Measurements from ENCODE around the gene CNTNAP5. TPM values are rescaled to one million over a fixed set of nuclear protein-coding genes. Genes with fewer than 3 reads are reported as not detected.

CNTNAP5 gene
- total and polyA plus RNA-seq, 5 experiments from 2014 or later = not detected

DNA sequence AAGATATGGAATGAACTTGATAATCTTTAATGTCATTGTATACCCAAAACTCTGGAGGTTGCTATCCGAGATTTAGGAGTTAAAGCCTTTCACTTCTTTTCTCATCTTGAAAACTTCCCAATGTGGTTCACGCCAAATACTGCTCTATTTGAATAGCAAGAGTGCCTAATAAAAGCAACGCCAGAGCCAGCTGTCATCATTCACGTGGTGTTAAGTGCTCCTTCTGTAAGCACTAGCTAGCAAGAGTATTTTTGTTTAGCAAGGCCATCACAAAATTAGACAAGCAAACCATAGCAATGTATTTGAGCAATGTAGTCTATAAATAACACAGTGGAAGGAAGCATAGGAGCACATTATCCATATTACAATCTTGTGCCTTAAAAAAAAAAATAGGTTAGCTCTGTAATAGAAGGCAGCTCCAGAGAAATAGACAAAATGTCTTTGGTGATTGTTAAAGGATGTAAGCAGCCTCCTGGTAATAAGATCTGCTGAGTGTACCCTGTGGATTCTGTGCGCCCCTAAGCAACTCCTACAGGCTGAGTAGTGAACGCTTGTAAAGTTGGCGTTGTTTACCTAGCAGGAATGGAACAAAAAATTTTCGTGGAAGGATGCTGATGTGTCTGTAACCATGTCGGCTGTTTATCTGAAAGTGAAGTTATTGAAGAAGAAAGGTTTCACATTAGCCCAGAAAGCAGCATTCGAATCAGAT, 518.0 kb downstream of the CNTNAP5 start:
- POLR2A ChIA-PET = no interaction called here
- no peak for DNase-seq
- ATAC-seq = no peak
- Mint-ChIP-seq H3K36me3 (no peaks in the 10 kb centered on the region), H3K4me1 (no peaks in the 10 kb centered on the region), H3K9me3 (peaks cover 0 to 30% (median 3%) of the 10 kb centered on the region in 9 donors), H3K27ac (no peak overlapping the region), H3K27me3 (no peaks in the 10 kb centered on the region), H3K4me3 (no peak overlapping the region)

DNA sequence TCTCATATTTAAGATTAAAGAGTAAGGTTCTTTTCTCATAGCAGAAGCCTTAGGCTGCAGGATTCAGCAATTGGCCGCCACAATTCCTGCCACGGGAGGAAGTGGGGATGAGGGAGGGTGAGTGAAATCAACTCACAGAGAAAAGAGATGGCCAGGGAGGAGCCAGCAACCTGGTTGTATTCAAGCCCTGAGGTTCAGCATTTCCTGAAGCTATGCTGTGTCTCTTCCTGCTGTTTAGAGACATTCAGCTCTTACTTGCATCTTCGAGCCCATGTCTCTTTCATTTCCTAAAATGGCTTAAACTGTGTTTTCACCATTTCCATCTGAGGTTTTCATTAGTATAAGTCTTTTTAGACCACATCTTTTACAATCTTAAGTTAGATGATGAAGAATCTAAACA, 522.6 kb downstream of the CNTNAP5 start:
- H3K4me1 Mint-ChIP-seq = no peaks in the 10 kb centered on the region
- no peak overlapping the region for H3K4me3 Mint-ChIP-seq
- DNase-seq (no peak), ATAC-seq (no peak)
- H3K36me3 Mint-ChIP-seq = no peaks in the 10 kb centered on the region
- POLR2A ChIA-PET = no interaction called here
- no peak overlapping the region for H3K27ac Mint-ChIP-seq
- H3K9me3 Mint-ChIP-seq = peaks cover 0 to 20% (median 2%) of the 10 kb centered on the region in 9 donors
- no peaks in the 10 kb centered on the region for H3K27me3 Mint-ChIP-seq

DNA sequence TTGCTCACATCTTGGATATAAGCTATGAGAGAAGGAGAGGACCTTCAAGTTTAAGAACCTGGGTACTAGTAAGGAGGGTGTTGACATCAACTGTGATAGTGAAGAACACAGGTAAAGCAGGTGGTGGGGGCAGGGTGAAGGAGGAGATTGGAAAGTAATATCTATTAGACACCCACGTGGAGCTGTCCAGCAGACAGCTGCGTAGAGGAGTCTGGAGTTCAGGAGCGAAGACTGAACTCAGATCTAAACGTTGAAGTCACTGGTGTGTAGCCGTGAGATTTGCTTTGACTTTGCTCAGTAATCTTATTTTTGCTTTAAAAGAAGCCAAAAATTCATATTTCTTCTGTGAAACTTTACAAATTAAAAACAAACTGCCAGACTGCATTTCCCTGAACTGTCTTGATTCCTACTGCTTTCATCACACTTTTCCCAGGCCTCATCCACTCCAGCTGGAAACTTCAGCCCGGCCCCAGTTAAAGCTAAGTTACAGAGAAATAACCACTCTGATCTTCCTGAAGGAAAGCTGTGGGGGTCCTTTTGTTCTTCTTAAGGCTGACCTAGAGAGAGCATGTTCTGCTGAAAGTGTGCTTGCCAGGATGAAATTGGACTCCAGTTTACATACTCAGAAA, 533.3 kb downstream of the CNTNAP5 start:
- Mint-ChIP-seq H3K4me3 (no peak overlapping the region), H3K27me3 (no peaks in the 10 kb centered on the region), H3K36me3 (no peaks in the 10 kb centered on the region), H3K27ac (no peak overlapping the region), H3K9me3 (peaks cover 0 to 18% (median 4%) of the 10 kb centered on the region in 9 donors), H3K4me1 (no peaks in the 10 kb centered on the region)
- POLR2A ChIA-PET = no interaction called here
- DNase-seq (no peak), ATAC-seq (no peak)

DNA sequence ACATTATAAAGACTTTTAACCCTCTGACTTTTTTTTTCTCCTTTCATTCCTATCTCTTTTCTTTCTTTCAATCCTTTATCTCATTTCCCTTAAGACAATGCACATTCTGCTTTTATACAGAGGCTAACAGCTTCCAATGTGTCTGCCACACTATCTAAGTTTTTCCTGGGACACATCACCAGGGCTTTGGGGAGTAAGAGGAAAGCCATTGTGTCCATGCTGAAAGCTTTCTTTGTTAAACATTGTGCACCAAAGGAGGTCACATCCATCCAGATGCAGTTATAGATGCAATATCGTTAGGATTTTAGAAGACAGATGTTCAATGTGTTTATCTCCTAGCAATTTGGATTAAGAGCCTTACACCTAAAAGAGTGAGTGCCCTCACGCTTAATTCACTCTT, 534.1 kb downstream of the CNTNAP5 start:
- H3K36me3 Mint-ChIP-seq = no peaks in the 10 kb centered on the region
- H3K27ac Mint-ChIP-seq = no peak overlapping the region
- no peaks in the 10 kb centered on the region for H3K4me1 Mint-ChIP-seq
- DNase-seq = no peak
- H3K9me3 Mint-ChIP-seq = peaks cover 0 to 27% (median 6%) of the 10 kb centered on the region in 9 donors
- no peak for ATAC-seq
- no peaks in the 10 kb centered on the region for H3K27me3 Mint-ChIP-seq
- H3K4me3 Mint-ChIP-seq = no peak overlapping the region
- POLR2A ChIA-PET = no interaction called here

DNA sequence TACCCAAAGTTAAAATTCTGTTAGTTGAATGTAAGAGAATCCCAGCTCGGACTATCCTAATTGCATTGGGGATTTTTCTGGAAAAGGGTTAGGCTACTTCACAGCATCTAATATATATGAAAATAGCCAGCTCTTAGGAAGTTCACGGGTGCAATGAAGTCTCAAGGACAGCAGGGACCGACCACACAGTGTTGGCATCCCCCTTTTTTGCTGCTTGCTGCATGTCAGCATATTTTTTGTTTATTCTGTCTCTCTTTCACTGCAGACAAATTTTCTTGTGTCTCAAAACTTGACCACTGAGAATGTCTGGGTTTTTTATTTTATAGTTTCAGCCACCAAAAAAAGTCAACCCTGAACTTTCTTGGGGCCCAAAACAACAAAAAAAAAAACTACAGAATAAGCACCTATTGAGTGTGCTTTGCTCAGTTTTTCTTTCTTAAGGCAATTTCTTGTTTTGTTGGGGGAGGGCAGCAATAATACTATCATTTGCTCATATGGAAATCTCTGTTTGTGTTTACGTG, 535.6 kb downstream of the CNTNAP5 start:
- Mint-ChIP-seq H3K27ac (no peak overlapping the region), H3K9me3 (peaks cover 0 to 29% (median 6%) of the 10 kb centered on the region in 9 donors), H3K4me1 (no peaks in the 10 kb centered on the region), H3K36me3 (no peaks in the 10 kb centered on the region), H3K27me3 (no peaks in the 10 kb centered on the region), H3K4me3 (no peak overlapping the region)
- ATAC-seq (no peak), DNase-seq (no peak)
- POLR2A ChIA-PET = no interaction called here

DNA sequence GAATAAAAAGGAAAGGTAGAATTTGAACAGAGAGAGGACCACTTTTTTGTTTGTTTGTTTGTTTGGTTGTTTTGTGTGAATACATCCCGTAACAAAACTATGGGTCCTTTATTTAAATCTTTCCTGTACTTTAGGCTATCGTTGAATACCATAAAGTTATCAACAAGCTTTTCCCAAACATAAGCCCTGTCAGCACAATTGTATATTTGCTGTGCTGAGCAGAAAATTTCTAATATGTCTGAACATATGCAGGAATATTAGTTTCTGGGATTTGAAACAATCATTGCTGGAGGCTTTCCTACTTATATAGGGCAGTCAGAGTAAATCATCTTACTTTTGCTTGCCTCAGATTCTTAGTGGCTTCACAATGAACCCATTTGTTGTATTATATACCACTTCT, 536.4 kb downstream of the CNTNAP5 start:
- Mint-ChIP-seq H3K4me1 (no peaks in the 10 kb centered on the region), H3K27me3 (no peaks in the 10 kb centered on the region), H3K27ac (no peak overlapping the region), H3K9me3 (peaks cover 0 to 29% (median 7%) of the 10 kb centered on the region in 9 donors), H3K4me3 (no peak overlapping the region), H3K36me3 (no peaks in the 10 kb centered on the region)
- POLR2A ChIA-PET = no interaction called here
- ATAC-seq (no peak), DNase-seq (no peak)

DNA sequence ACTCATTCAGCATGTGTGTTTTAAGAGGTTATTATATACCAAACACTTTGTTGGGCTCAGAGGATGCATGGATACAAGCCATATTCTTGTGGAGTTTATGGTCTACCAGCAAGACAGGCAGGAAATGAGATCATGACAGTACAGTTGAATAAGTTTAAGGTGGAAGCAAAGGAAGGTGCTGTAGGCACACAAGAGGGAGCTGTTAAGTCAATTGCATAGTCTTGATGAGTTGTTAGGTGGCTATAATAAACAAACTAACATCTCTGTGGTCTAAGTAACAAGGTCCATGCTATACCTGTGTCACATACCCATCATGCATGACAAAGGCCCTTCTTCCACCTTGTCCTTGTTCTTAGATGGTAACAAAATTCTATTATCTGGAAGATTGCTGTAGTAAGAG, 538.3 kb downstream of the CNTNAP5 start:
- H3K4me3 Mint-ChIP-seq = no peak overlapping the region
- H3K4me1 Mint-ChIP-seq = no peaks in the 10 kb centered on the region
- no peak overlapping the region for H3K27ac Mint-ChIP-seq
- H3K36me3 Mint-ChIP-seq = no peaks in the 10 kb centered on the region
- no peak for DNase-seq
- no peaks in the 10 kb centered on the region for H3K27me3 Mint-ChIP-seq
- peaks cover 0 to 18% (median 5%) of the 10 kb centered on the region in 9 donors for H3K9me3 Mint-ChIP-seq
- no peak for ATAC-seq
- POLR2A ChIA-PET = no interaction called here

DNA sequence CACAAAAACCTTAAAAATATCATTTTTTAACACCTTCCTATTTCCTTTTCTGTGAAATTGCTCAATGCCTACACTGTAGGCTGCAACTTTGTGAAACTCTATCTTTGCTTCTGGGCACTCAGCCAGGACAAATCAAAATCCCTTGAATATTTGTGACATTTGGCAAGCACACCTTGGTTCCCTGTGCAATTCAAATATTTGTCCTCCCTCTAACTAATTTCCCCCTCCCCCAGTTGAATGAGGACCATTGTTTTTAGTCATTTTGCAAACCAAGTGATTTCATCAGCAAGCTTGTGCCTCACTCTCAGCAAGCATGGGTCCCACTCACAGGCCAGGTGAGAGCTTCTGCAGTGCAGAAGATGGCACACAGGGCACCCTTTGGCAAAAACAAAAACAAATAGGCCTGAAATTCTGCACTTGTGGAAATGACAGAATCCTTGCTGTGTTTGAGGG, 541.5 kb downstream of the CNTNAP5 start:
- H3K9me3 Mint-ChIP-seq = peaks cover 0 to 23% (median 7%) of the 10 kb centered on the region in 9 donors

DNA sequence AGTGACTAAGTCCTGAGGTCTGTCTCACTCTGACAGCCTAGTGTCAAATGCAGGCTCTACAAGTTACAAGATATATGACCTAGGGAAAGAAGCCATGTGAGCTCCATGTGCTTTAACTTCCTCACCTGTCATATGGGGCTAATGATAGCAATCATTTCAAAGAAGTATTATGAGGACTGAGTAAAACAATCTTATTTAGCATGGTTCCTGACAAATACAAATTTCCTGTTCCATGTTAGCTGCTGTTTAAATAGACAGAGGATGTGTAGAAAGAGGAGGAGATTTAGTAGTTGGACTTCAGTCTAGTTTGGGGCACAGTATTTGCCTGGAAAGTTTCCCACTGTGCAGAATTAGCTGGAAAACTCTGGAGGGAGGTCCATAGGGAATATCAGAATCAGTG, 545.8 kb downstream of the CNTNAP5 start:
- peaks cover 0 to 3% (median 0%) of the 10 kb centered on the region in 5 donors for H3K27me3 Mint-ChIP-seq
- POLR2A ChIA-PET = no interaction called here
- no peaks in the 10 kb centered on the region for H3K36me3 Mint-ChIP-seq
- DNase-seq = no peak
- no peak overlapping the region for H3K4me3 Mint-ChIP-seq
- peaks cover 0 to 2% (median 0%) of the 10 kb centered on the region in 4 donors for H3K4me1 Mint-ChIP-seq
- no peak overlapping the region for H3K27ac Mint-ChIP-seq
- ATAC-seq = no peak
- peaks cover 0 to 18% (median 2%) of the 10 kb centered on the region in 9 donors for H3K9me3 Mint-ChIP-seq

More for the DNA sequence above, 541.5 kb downstream of the CNTNAP5 start:
- Mint-ChIP-seq H3K4me3 (no peak overlapping the region), H3K27me3 (peaks cover 0 to 3% (median 0%) of the 10 kb centered on the region in 5 donors), H3K27ac (no peak overlapping the region), H3K36me3 (no peaks in the 10 kb centered on the region), H3K4me1 (peaks cover 0 to 2% (median 0%) of the 10 kb centered on the region in 4 donors)
- ATAC-seq = no peak
- POLR2A ChIA-PET = no interaction called here
- DNase-seq = no peak

DNA sequence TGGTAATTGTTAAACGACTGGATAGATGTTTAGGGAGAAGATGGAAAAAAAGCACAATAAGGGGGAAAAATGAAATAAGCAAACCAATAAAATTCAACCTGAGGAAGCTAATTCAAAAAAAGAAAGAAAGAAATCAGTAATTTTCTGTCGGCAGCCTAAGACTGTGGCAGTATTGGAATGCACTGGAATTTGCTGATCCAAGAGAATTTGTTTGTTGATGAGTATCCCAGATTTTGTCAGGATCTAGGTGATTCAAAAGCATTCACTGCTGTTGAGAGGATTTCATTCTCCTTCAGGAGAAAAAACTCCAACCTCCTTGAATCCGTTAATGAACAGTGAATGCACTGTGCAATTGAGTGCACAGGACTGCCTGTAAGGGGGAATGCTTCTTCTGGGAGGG, 546.7 kb downstream of the CNTNAP5 start:
- DNase-seq (no peak), ATAC-seq (no peak)
- no peak overlapping the region for H3K27ac Mint-ChIP-seq
- no peak overlapping the region for H3K4me3 Mint-ChIP-seq
- POLR2A ChIA-PET = no interaction called here
- H3K36me3 Mint-ChIP-seq = no peaks in the 10 kb centered on the region
- H3K4me1 Mint-ChIP-seq = peaks cover 0 to 2% (median 0%) of the 10 kb centered on the region in 4 donors
- H3K27me3 Mint-ChIP-seq = peaks cover 0 to 3% (median 0%) of the 10 kb centered on the region in 5 donors
- peaks cover 0 to 12% (median 2%) of the 10 kb centered on the region in 9 donors for H3K9me3 Mint-ChIP-seq

DNA sequence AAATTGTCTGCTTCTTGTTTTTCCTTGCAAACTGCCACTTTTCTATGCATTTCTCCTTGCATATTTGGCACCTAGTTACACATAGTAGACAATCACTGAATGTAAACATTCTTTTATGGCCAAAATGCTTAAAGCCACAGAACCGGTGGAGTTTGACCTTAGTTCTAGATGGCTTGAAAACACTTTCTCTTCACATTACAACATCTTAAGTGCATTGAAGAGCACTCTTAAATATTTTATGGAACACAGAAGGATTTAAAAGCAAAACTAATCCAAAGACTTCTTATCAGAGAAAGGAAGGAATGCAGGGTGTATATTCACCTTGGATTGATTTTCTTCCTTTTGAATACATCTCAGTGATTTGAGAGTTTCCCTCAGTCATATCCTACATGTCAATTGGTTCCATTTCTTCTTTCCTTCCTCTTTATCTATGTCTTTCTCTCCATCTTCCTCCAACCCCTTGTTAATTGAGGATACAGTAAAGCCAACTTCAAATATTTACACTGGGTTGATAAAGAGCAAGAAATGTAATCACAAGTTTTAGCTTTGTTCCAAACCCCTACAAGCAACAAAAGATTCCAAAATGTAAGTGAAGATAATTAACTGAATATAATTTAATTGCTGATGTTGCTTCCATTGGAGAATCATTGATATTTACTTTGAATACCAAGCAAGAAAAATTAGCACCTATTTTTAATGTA, 548.0 kb downstream of the CNTNAP5 start:
- peaks cover 0 to 9% (median 2%) of the 10 kb centered on the region in 9 donors for H3K9me3 Mint-ChIP-seq
- no peak overlapping the region for H3K27ac Mint-ChIP-seq
- no peak for DNase-seq
- H3K4me3 Mint-ChIP-seq = no peak overlapping the region
- peaks cover 0 to 3% (median 0%) of the 10 kb centered on the region in 5 donors for H3K27me3 Mint-ChIP-seq
- no peaks in the 10 kb centered on the region for H3K36me3 Mint-ChIP-seq
- peaks cover 0 to 2% (median 0%) of the 10 kb centered on the region in 4 donors for H3K4me1 Mint-ChIP-seq
- no peak for ATAC-seq
- POLR2A ChIA-PET = no interaction called here

DNA sequence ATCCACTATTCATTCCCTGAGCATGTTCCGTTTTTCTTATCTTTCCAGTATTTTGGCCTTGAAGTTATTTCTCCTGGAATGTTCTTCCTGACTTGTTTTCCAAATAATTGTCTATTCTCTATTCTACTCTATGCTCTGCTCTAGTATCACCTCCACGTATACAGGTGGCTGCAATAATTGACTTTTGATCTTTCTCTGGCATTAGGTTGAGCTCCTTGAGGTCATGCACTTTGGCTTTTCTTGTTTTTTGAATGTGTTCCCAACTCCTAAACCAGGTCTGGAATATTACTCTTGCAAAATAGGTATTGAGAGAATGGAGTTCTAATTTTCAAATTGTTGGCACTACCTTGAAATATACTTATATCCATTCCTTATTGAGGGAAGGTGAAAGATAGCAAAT, 550.4 kb downstream of the CNTNAP5 start:
- Mint-ChIP-seq H3K4me1 (peaks cover 0 to 2% (median 0%) of the 10 kb centered on the region in 4 donors), H3K4me3 (no peak overlapping the region), H3K27ac (no peak overlapping the region), H3K9me3 (peaks cover 0 to 14% (median 2%) of the 10 kb centered on the region in 9 donors), H3K36me3 (no peaks in the 10 kb centered on the region), H3K27me3 (no peaks in the 10 kb centered on the region)
- POLR2A ChIA-PET = no interaction called here
- no peak for DNase-seq
- ATAC-seq = no peak

DNA sequence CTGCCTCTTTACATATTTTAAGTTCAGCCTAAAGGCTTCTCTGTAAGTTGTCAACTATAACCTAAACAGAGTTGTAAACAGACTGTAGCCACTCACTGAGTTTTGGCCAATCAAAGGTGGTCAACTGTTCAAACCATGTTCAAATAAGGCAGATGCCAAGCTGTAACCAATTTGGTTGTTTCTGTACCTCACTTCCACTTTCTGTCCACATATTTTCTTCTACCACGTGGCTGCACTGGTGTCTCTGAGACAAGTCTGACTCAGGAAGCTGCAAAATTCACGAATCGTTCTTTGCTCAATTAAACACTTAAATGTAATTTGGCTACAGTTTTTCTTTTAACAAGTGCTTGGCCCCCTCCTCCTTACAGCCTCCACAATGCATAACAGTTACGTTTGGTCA, 555.2 kb downstream of the CNTNAP5 start:
- Mint-ChIP-seq H3K4me3 (no peak overlapping the region), H3K4me1 (no peaks in the 10 kb centered on the region)
- POLR2A ChIA-PET = no interaction called here

More for the DNA sequence above, 555.2 kb downstream of the CNTNAP5 start:
- ATAC-seq (no peak), DNase-seq (no peak)
- Mint-ChIP-seq H3K27ac (no peak overlapping the region), H3K27me3 (no peaks in the 10 kb centered on the region), H3K9me3 (peaks cover 0 to 13% (median 0%) of the 10 kb centered on the region in 9 donors), H3K36me3 (no peaks in the 10 kb centered on the region)
